ENCODE measurements around the gene ACP4. TPM values are rescaled to one million over a fixed set of nuclear protein-coding genes. Genes with fewer than 3 reads are reported as not detected.

The ACP4 gene
- total and polyA plus RNA-seq, 3 donors from 2014 or later, result 0.43 to 4.0 (median 1.9) TPM

DNA sequence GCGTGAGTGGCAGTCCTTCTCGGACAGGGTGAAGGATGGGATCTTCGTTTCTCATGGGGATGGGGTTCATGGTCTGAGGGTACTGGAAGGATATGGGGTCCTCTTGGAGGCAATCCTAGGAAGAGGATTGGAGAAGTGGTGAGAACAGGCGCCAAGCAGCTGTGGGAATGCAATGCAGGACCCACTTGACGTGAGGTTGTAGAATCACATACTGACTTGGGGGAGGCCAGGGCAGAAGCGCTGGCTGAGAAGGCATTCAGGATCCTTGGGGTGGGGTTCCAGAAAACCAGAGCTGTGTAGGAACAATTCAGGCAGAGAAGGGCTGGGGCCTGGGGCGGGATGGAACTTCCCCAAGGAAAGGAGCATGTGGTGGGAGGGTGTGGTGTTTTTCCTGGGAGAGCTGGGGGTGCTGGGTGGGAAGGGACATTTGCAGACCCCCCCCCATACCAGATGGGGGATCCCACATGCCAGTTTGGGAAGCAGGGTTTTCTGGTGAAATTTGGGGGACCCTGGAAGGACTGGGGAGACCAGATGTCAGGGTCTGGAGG is 32.5 kb downstream of the ACP4 start:
- Histone ChIP-seq H3K36me3 (ENCODE audit: low read depth, missing control alignments) (no peaks in the 10 kb centered on the region), H3K4me3 (no peak overlapping the region)

GRCh38 chr19:50823389-50824042 is 33.3 kb downstream of the ACP4 start, which contains the start of gene KLK1:
KLK1 (minus strand) TSS chr19:50823787; CDS start chr19:50823748, 39 bp downstream.
- intact Hi-C loops (cut with DNase I; ENCODE audit: low total_unique reads), result no loop called here
- H3K36me3 ChIP-seq (ENCODE audit: low read depth, missing control alignments), result no peaks in the 10 kb centered on the region
- no peaks in the 10 kb centered on the region for H3K4me1 ChIP-seq
- H3K27ac ChIP-seq, result no peak within 1 kb of the TSS
- H3K9me3 ChIP-seq, result no peaks in the 10 kb centered on the region
- WGBS, 2 donors, result 54 to 55% methylated on average over 12 to 14 of the region's 14 CpGs
- no peaks in the 10 kb centered on the region for H3K27me3 ChIP-seq
- no peak within 1 kb of the TSS for H3K4me3 ChIP-seq
- DNase-seq, result no peak
- TF ChIP-seq POLR2A (IDR thresholded peaks at IDR 0.05) (no peak), CTCF (IDR thresholded peaks at IDR 0.05) (no peak)

More for the DNA sequence above, 32.5 kb downstream of the ACP4 start:
- Histone ChIP-seq H3K27me3 (no peaks in the 10 kb centered on the region), H3K4me1 (no peaks in the 10 kb centered on the region), H3K9me3 (no peaks in the 10 kb centered on the region), H3K27ac (no peak overlapping the region)
- no peak for DNase-seq
- WGBS, 2 donors, result 85 to 88% methylated on average over 7 of the region's 7 CpGs
- no peak for TF ChIP-seq POLR2A (IDR thresholded peaks at IDR 0.05)
- no peak for TF ChIP-seq CTCF (IDR thresholded peaks at IDR 0.05)
- intact Hi-C loops (cut with DNase I; ENCODE audit: low total_unique reads), result no loop called here

DNA sequence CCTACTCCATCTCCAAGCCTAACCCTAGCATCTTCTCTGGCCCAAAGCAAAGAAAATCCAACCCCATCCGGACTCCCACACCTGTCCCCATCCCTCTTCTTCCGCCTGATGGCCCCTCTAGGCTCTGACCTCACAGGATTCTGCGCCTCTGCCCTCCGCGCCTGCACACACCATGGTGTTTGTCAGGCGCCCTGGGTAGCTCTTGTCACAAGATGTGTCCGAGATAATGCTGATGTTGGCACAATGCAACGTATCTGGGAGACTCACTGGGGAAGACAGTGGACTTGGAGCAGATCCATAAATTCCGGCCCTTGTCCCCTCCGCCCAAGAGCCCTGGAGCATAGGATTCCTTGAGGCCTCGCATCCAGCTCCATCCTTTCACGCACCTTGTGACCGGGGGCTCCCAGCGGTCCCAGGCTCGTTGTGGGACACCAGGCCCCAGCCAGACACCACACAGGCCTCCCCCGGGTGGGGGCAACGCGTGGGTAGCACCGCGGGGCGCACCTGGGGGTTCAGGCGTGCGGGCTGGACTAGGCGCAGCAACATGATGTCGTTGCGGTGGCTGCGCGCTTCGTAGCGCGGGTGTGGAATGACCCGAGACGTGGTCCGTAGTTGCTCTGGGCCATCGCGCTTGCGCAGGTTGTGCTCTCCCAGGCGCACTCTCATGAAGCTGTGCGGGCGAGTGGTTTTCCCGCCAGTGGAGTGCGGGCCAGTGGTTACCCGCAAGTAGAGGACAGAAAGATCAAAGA is 36.5 kb downstream of the ACP4 start:
- Histone ChIP-seq H3K9me3 (no peaks in the 10 kb centered on the region), H3K4me3 (peak overlapping the region; percentile 24 to 32), H3K27ac (no peak overlapping the region), H3K4me1 (no peaks in the 10 kb centered on the region), H3K27me3 (no peaks in the 10 kb centered on the region), H3K36me3 (ENCODE audit: low read depth, missing control alignments) (no peaks in the 10 kb centered on the region)
- DNase-seq, result peak; percentile 56
- no peak for TF ChIP-seq POLR2A (IDR thresholded peaks at IDR 0.05)
- TF ChIP-seq CTCF (IDR thresholded peaks at IDR 0.05), result no peak
- intact Hi-C loops (cut with DNase I; ENCODE audit: low total_unique reads), result no loop called here
- 57 to 63% methylated on average over 19 to 43 of the region's 43 CpGs for WGBS, 2 donors

- no peaks in the 10 kb centered on the region for H3K4me1 ChIP-seq
- H3K27me3 ChIP-seq, result no peaks in the 10 kb centered on the region
- H3K9me3 ChIP-seq, result no peaks in the 10 kb centered on the region
- 70 to 76% methylated on average over 14 of the region's 14 CpGs for WGBS, 2 donors
- no peak overlapping the region for H3K27ac ChIP-seq
- no peaks in the 10 kb centered on the region for H3K36me3 ChIP-seq (ENCODE audit: low read depth, missing control alignments)
- no peak for DNase-seq
- no peak for TF ChIP-seq POLR2A (IDR thresholded peaks at IDR 0.05)
- TF ChIP-seq CTCF (IDR thresholded peaks at IDR 0.05), result no peak
- peak overlapping the region; percentile 24 to 32 for H3K4me3 ChIP-seq
- intact Hi-C loops (cut with DNase I; ENCODE audit: low total_unique reads), result no loop called here
Measured at GRCh38 chr19:50827476-50827875, 37.3 kb downstream of the ACP4 start.

Measured in testis (tissue), 3 donors.